Testis (tissue), 3 donors: Measurements from ENCODE around the gene FAIM2. TPM values are rescaled to one million over a fixed set of nuclear protein-coding genes. Genes with fewer than 3 reads are reported as not detected.
A peak's percentile ranks its signal among the peaks of the same experiment; 100 is the strongest.

Experiments
- DNase-seq: peaks from one replicate; pipeline ENCODE4 v3.0.0-alpha.2; 2019
- H3K27ac ChIP-seq, 2 donors: fragments of 200-600 bp; sonication (generic); one replicate each; pipeline ENCODE4 v1.5.1; 2019
- H3K27me3 ChIP-seq: fragments of 200-600 bp; sonication (generic); one replicate; pipeline ENCODE4 v1.5.1; 2019
- H3K36me3 ChIP-seq: fragments of 200-600 bp; sonication (generic); one replicate; pipeline ENCODE4 v1.5.1; 2017; ENCODE audit warnings: low read depth; ENCODE audit errors: missing control alignments
- H3K4me1 ChIP-seq: fragments of 200-600 bp; sonication (generic); one replicate; pipeline ENCODE4 v1.5.1; 2019
- H3K4me3 ChIP-seq, 2 donors: fragments of 200-600 bp; sonication (generic); one replicate each; pipeline ENCODE4 v1.5.1; 2017 to 2019
- H3K9me3 ChIP-seq: fragments of 200-600 bp; sonication (generic); one replicate; pipeline ENCODE4 v1.5.1; 2017
- CTCF ChIP-seq, 3 experiments: fragments of 450-650 bp in 2 of 3; fragments of 200-600 bp in 1 of 3; sonication (generic) in 1 of 3; IDR thresholded peaks; one replicate each; pipeline ENCODE4 v1.5.1; 2016 to 2019; ENCODE audit warnings: antibody characterized with exemption in 3 of 3, mild to moderate bottlenecking in 2 of 3, moderate library complexity in 1 of 3
- POLR2A ChIP-seq: fragments of 450-650 bp; IDR thresholded peaks from one replicate; pipeline ENCODE4 v1.6.1; 2017; ENCODE audit warnings: antibody characterized with exemption, mild to moderate bottlenecking, moderate library complexity
- WGBS, 2 donors: methylation state at CpG; one replicate each; pipeline ENCODE4 v1.1.5; 2018; 5-methylcytosine and 5-hydroxymethylcytosine counted together
- intact Hi-C: fragments of 100-400 bp; cut with DNase I; formaldehyde crosslinking; loops from one replicate; pipeline ENCODE4 v1.15.1; 2023; ENCODE audit warnings: low total_unique reads
- polyA plus RNA-seq: library from polyadenylated mRNA; stranded (reverse); fragments of 350-450 nt; fragmentation: Illumina TruSeq; extraction: RNeasy Lipid Tissue Mini Kit (QIAGEN cat#74804); gene quantifications from one replicate; pipeline ENCODE4 v1.2.3, GENCODE V29; 2014; ENCODE audit warnings: low read depth, low replicate concordance; ENCODE audit not compliant: insufficient read depth
- total RNA-seq, 2 donors: library from RNA; depleted of rRNA; stranded (reverse); fragments of >200 nt; gene quantifications; one replicate each; pipeline ENCODE4 v1.2.3, GENCODE V29; 2016

The FAIM2 gene
- total and polyA plus RNA-seq, 3 donors from 2014 or later: 14.6 to 67.5 (median 15.3) TPM

- WGBS, 2 donors: 32 to 38% methylated on average over 4 of the region's 4 CpGs
- H3K4me3 ChIP-seq: peak overlapping the region in 1 of 2 donors; percentile 90
- H3K36me3 ChIP-seq: no peaks in the 10 kb centered on the region
- no peaks in the 10 kb centered on the region for H3K27me3 ChIP-seq
- DNase-seq: peak; percentile 61
- no peaks in the 10 kb centered on the region for H3K9me3 ChIP-seq
- TF ChIP-seq POLR2A (no peak), CTCF (IDR thresholded peaks at IDR 0.05) (no peak)
- H3K27ac ChIP-seq: peak overlapping the region in 1 of 2 donors; percentile 20
- peaks cover 55% of the 10 kb centered on the region for H3K4me1 ChIP-seq
- intact Hi-C loops: no loop called here
Measured at GRCh38 chr12:49825971-49826421, 77.7 kb downstream of the FAIM2 start.

GRCh38 chr12:49825360-49825970 is 78.2 kb downstream of the FAIM2 start:
- no peak for DNase-seq
- WGBS, 2 donors: 16 to 38% methylated on average over 4 to 5 of the region's 5 CpGs
- TF ChIP-seq POLR2A (no peak), CTCF (IDR thresholded peaks at IDR 0.05) (no peak)
- H3K4me1 ChIP-seq: peaks cover 60% of the 10 kb centered on the region
- intact Hi-C loops: no loop called here
- peak overlapping the region in 1 of 2 donors; percentile 41 for H3K27ac ChIP-seq
- H3K36me3 ChIP-seq: no peaks in the 10 kb centered on the region
- H3K27me3 ChIP-seq: no peaks in the 10 kb centered on the region
- H3K9me3 ChIP-seq: no peaks in the 10 kb centered on the region
- peak overlapping the region in 1 of 2 donors; percentile 90 for H3K4me3 ChIP-seq

- peak overlapping the region in 1 of 2 donors; percentile 41 for H3K27ac ChIP-seq
- H3K4me1 ChIP-seq: peaks cover 60% of the 10 kb centered on the region
- H3K27me3 ChIP-seq: no peaks in the 10 kb centered on the region
- no peaks in the 10 kb centered on the region for H3K36me3 ChIP-seq
- no peak overlapping the region for H3K4me3 ChIP-seq
- intact Hi-C loops: no loop called here
- no peak for TF ChIP-seq POLR2A
- TF ChIP-seq CTCF (IDR thresholded peaks at IDR 0.05): no peak
- no peaks in the 10 kb centered on the region for H3K9me3 ChIP-seq
- DNase-seq: no peak
- WGBS, 2 donors: 50 to 65% methylated on average over 4 of the region's 4 CpGs
Measured at GRCh38 chr12:49824895-49825294, 78.8 kb downstream of the FAIM2 start.

- Histone ChIP-seq H3K27me3 (no peaks in the 10 kb centered on the region), H3K9me3 (no peaks in the 10 kb centered on the region), H3K4me3 (no peak overlapping the region), H3K4me1 (peaks cover 60% of the 10 kb centered on the region), H3K36me3 (no peaks in the 10 kb centered on the region), H3K27ac (no peak overlapping the region)
- TF ChIP-seq CTCF (IDR thresholded peaks at IDR 0.05) (no peak), POLR2A (no peak)
- DNase-seq: no peak
- intact Hi-C loops: no loop called here
- 80 to 84% methylated on average over 7 to 8 of the region's 8 CpGs for WGBS, 2 donors
Measured at GRCh38 chr12:49824416-49824815, 79.3 kb downstream of the FAIM2 start.

- intact Hi-C loops: no loop called here
- Histone ChIP-seq H3K36me3 (no peaks in the 10 kb centered on the region), H3K27me3 (no peaks in the 10 kb centered on the region), H3K27ac (no peak overlapping the region), H3K4me1 (peaks cover 55% of the 10 kb centered on the region), H3K4me3 (no peak overlapping the region), H3K9me3 (no peaks in the 10 kb centered on the region)
- DNase-seq: no peak
- TF ChIP-seq CTCF (IDR thresholded peaks at IDR 0.05) (no peak), POLR2A (no peak)
- 67 to 69% methylated on average over 6 of the region's 6 CpGs for WGBS, 2 donors
Measured at GRCh38 chr12:49823951-49824350, 79.7 kb downstream of the FAIM2 start.
